ENCODE data around the gene SPEF1. TPM values are rescaled to one million over a fixed set of nuclear protein-coding genes. Genes with fewer than 3 reads are reported as not detected.

The SPEF1 gene
- total and polyA plus RNA-seq, 2 of the 13 experiments (the other 11 are each of a cell fraction or from before 2014, with no cell fraction given) = 0.11 to 0.27 TPM

- TF ChIP-seq NPAS2 (CRISPR knock-in tag; IDR thresholded peaks at IDR 0.05; ENCODE audit: borderline replicate concordance) (no peak), KLF6 (CRISPR knock-in tag; IDR thresholded peaks at IDR 0.05) (no peak), ETV6 (CRISPR knock-in tag; conservative IDR thresholded peaks at IDR 0.05) (peak; percentile 29; the same call in 1 of the 2 replicates), RAD51 (IDR thresholded peaks at IDR 0.05; ENCODE audit: borderline replicate concordance) (no peak), NFIC (IDR thresholded peaks at IDR 0.05; ENCODE audit: low read length) (no peak), ZNF367 (CRISPR knock-in tag; IDR thresholded peaks at IDR 0.05; ENCODE audit: borderline replicate concordance) (no peak), CBX2 (IDR thresholded peaks at IDR 0.05; ENCODE audit: low read depth, low read length) (no peak), CBX2 (CRISPR knock-in tag; IDR thresholded peaks at IDR 0.05; ENCODE audit: low read depth) (0 out of 2 replicates have a peak, but pooled peaks have one; percentile 19), ZZZ3 (CRISPR knock-in tag; IDR thresholded peaks at IDR 0.05; ENCODE audit: borderline replicate concordance) (peak; percentile 58; the same call in 1 of the 2 replicates), CSRNP1 (CRISPR knock-in tag; IDR thresholded peaks at IDR 0.05) (no peak; the same call in 1 of the 2 replicates), ZNF503 (CRISPR knock-in tag; IDR thresholded peaks at IDR 0.05) (0 out of 2 replicates have a peak, but pooled peaks have one; percentile 6), ZNF790 (CRISPR knock-in tag; IDR thresholded peaks at IDR 0.05; ENCODE audit: borderline replicate concordance) (peak; percentile 51; the same call in 1 of the 2 replicates), ZNF326 (CRISPR knock-in tag; IDR thresholded peaks at IDR 0.05; ENCODE audit: borderline replicate concordance) (no peak), IKZF1 (IDR thresholded peaks at IDR 0.05) (no peak), TBX3 (IDR thresholded peaks at IDR 0.05; ENCODE audit: borderline replicate concordance) (peak; percentile 52; the same call in 1 of the 2 replicates), ZNF784 (CRISPR knock-in tag; IDR thresholded peaks at IDR 0.05; ENCODE audit: borderline replicate concordance) (no peak), ZBTB43 (CRISPR knock-in tag; conservative IDR thresholded peaks at IDR 0.05) (0 out of 2 replicates have a peak, but pooled peaks have one; percentile 22), SMAD3 (CRISPR knock-in tag; IDR thresholded peaks at IDR 0.05) (no peak), KLF13 (CRISPR knock-in tag; IDR thresholded peaks at IDR 0.05) (no peak), LRRFIP1 (CRISPR knock-in tag; conservative IDR thresholded peaks at IDR 0.05) (no peak), ATF7-NPFF (CRISPR knock-in tag; IDR thresholded peaks at IDR 0.05; ENCODE audit: low read depth) (no peak; the same call in none of the 2 replicates)
Measured at GRCh38 chr20:3795511-3796468, 14.5 kb upstream of the SPEF1 start, which contains the start of gene CDC25B (continued).
